Heart left ventricle (tissue), 13 donors: ENCODE data around the gene STARD8.

Experiments
- CTCF ChIP-seq, 12 donors: fragments of 200-600 bp; sonication (generic) in 4 of 12; IDR thresholded peaks; one replicate each; pipeline versions ENCODE4 v1.5.0 to v1.8.0; 2018 to 2022; ENCODE audit warnings: antibody characterized with exemption in 12 of 12, mild to moderate bottlenecking in 5 of 12
- POLR2A ChIP-seq, 2 donors: fragments of 450-650 bp; IDR thresholded peaks; one replicate each; pipeline ENCODE4 v1.6.1; 2017; ENCODE audit warnings: antibody characterized with exemption in 2 of 2, mild to moderate bottlenecking in 2 of 2, moderate library complexity in 2 of 2
- donor health status: ischemic (EF 13 %, LVEDD 7.1; RV severe dilation, severe dysfunction).
- donor health status: DM: no; HTN: yes; CAD: no.
- donor health status: DM: no; HTN: no; CAD: no.
- donor health status: ischemic (EF 25% LVEDD 6.9; RV normal size, moderate dysfunction).
- donor health status: ischemic (EF 25% LVEDD 5.7; RV mildly dilated, moderate dysfunction).
- donor health status: ischemic (EF 35%, LVEDD 5.7; RV mildly dilated, moderate dysfunction).
- donor health status: nonischemic (EF 11% LVEDD 7.7; RV severe dilation, severe dysfunction).
- donor health status: DM: yes; HTN: yes; CAD: no.
- donor health status: PGD.
- donor health status: ischemic (EF 29% LVEDD 5.4; RV normal size, mild dysfunction).
- donor health status: nonischemic (EF 23%, LVEDD 6.1; RV moderate dilation, normal function).

- TF ChIP-seq CTCF (IDR thresholded peaks at IDR 0.05) (no peak), POLR2A (IDR thresholded peaks at IDR 0.05) (no peak)
Measured at GRCh38 chrX:68728186-68728585, 80.7 kb downstream of the STARD8 start.
